GM18907 (cell line): ENCODE results near the gene PBRM1.

ENCODE experiments used
- ATAC-seq: cut with Tn5 transposase; IDR thresholded peaks from one replicate; pipeline ENCODE4 v1.9.1; 2021; ENCODE audit warnings: mild to moderate bottlenecking, moderate library complexity; ENCODE audit not compliant: unreplicated experiment

PBRM1 gene

GRCh38 chr3:52525680-52526561 lies 159.8 kb downstream of the PBRM1 start:
- ATAC-seq: no peak

DNA sequence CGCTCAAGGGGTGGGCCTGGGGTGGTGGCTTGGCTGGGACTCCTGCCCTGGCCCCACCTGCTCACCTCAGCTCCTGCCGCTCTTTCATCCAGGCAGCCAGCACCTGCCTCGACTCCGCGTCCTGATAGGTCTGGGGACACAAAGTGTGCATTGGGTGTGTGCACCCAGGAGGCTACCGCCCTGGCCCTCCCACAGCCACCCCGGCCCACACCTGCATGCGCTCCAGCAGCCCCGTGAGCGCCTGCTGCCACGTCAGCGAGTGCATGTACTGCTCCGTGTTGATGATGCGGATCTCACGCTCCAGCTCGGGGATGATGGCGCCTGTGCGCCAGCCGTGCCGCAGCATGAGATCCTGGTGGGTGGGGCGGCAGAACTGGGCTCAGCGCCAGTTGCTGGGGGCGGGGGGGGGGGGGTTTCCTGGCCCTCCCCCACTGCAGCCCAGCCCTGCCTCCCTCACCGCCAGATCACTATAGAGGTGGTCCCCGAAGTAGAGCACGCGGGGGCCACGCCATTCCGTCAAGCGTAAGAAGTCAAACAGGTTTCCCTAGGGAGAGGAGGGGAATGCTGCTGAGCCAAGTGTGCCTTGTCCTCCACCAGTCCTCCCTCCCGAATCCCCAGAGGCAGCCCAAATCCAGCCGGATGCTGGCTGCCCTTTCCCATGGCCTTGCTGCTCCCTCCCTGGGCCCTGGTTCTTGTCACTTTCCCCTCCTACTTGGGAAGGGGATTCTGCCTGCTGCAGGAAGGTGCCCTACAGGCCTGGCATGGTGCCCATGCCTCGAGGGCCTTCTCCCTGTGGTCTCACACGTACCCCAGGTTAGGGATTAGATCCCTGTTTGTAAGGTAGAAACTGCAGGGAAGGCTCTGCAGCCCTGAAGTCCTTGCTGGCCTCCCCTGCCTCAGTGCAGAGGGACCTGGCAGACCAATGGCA lies 160.7 kb downstream of the PBRM1 start:
- no peak for ATAC-seq

DNA sequence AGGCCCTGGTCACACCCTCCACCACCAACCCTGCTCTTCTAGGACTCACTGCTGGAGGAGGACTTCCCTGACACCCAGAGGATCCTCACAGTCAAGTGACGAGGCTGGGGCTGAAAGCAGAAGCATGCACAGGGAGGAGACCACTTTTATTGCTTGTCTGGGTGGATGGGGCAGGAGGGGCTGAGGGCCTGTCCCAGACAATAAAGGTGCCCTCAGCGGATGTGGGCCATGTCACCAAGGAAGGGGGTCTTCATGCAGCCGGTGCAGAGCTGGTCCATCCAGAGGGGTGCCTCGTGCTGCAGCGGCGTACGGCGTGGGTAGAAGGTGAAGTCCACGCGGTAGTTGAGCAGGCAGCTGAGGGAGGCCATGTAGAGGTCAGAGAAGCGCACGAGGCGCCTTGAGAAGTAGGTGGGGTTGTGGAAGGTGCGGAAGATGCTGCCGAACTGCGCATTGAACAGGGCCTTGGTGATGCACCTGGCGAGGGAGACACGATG lies 161.4 kb downstream of the PBRM1 start:
- ATAC-seq: no peak

DNA sequence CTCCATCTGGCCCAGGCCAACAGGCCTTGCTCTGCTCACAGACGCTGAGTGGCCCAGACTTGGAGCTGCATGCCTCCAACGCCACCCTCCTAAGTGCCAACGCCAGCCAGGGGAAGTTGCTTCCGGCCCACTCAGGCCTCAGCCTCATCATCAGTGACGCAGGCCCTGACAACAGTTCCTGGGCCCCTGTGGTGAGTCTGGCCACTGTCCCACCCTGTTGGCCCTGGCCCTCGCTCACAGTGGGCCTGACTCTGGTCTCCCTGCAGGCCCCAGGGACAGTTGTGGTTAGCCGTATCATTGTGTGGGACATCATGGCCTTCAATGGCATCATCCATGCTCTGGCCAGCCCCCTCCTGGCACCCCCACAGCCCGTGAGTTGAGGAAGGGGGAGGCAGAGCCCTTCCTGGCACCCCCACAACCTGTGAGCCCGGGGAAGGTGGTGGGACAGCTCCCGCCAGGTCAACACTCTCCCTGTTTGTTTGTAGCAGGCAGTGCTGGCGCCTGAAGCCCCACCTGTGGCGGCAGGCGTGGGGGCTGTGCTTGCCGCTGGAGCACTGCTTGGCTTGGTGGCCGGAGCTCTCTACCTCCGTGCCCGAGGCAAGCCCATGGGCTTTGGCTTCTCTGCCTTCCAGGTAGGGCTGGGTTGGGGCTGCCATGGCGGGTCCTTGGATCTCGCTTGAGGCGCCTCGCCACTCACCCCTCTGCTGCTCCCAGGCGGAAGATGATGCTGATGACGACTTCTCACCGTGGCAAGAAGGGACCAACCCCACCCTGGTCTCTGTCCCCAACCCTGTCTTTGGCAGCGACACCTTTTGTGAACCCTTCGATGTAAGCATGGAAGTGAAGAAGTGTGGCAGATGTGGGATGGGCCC lies 162.1 kb downstream of the PBRM1 start:
- ATAC-seq: no peak

GRCh38 chr3:52522651-52523251 lies 163.0 kb downstream of the PBRM1 start:
- ATAC-seq: no peak

GRCh38 chr3:52521881-52522650 lies 163.6 kb downstream of the PBRM1 start:
- no peak for ATAC-seq

DNA sequence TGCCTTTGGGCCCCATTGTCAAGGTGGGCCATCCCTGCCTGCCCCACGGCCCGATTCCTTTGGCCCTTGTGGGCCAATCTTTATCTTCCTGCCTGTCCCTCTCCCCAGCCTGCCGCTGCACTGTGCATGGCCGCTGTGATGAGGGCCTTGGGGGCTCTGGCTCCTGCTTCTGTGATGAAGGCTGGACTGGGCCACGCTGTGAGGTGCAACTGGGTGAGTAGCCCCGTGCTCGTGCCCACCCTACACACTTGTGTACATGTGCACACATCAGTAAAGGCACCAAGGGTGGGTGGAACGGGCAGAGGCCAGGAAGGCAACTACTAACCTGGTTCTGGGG lies 164.3 kb downstream of the PBRM1 start:
- no peak for ATAC-seq

GRCh38 chr3:52520716-52521487 lies 164.8 kb downstream of the PBRM1 start:
- no peak for ATAC-seq

GRCh38 chr3:52520141-52520667 lies 165.5 kb downstream of the PBRM1 start:
- no peak for ATAC-seq

GRCh38 chr3:52519445-52520140 lies 166.1 kb downstream of the PBRM1 start:
- ATAC-seq: no peak

DNA sequence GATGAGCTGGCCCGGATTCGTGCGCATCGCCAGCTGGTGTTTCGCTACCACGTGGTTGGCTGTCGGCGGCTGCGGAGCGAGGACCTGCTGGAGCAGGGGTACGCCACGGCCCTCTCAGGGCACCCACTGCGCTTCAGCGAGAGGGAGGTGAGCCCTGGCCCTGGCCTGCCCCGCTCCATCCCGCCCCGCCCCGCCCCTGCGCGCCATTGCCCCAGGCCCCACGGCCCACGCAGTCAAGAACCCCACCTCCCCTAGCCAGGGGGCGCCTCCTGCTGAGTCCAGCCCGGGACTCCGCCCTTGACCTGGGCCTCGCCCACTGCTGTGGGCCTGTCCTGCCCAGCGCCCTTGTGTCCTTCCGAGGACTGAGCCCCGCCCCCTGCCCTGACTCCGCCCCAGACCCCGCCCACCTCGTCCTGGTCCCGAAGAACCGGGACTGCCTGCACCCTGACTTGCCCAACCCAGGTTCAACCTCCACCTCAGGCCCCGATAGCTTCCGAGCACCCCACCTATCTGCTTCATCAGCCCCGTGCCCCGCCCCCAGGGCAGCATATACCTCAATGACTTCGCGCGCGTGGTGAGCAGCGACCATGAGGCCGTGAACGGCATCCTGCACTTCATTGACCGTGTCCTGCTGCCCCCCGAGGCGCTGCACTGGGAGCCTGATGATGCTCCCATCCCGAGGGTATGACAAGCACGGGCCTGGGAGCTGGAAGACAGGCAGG lies 166.8 kb downstream of the PBRM1 start:
- ATAC-seq: no peak

DNA sequence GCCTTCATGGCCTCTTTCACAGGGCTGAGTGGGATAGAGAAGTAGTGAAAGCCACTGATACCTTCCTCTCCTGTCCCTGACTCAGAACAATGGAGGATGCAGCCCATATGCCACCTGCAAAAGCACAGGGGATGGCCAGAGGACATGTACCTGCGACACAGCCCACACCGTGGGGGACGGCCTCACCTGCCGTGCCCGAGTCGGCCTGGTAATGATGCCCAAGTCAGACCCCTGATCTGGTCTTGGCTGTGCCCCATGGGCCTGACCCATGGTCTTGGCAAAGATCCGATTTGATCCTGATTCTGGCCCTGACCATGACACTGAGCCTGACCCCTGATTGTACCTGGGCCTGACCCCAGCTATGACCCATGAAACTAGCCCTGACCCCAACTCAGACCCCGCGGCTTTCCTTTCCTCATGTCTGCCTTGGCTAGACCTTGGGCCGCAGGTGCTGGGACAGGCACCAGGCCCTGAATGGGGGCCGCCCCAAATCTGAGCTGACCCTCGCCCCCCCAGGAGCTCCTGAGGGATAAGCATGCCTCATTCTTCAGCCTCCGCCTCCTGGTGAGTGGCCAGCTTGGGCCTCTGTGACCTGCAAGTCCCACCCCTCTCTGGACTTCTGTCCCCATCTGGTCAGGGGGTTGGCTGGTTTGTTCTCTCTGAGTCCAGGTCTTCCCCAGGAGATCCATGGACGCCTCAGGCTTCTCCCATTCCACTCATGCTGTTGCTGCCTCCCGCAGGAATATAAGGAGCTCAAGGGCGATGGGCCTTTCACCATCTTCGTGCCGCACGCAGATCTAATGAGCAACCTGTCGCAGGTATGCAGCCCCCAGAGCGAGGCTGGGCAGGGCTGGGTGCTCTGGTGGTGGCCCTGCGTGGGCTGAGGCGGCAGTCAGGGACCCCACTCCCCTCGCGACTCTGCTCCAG lies 167.7 kb downstream of the PBRM1 start:
- ATAC-seq: no peak

DNA sequence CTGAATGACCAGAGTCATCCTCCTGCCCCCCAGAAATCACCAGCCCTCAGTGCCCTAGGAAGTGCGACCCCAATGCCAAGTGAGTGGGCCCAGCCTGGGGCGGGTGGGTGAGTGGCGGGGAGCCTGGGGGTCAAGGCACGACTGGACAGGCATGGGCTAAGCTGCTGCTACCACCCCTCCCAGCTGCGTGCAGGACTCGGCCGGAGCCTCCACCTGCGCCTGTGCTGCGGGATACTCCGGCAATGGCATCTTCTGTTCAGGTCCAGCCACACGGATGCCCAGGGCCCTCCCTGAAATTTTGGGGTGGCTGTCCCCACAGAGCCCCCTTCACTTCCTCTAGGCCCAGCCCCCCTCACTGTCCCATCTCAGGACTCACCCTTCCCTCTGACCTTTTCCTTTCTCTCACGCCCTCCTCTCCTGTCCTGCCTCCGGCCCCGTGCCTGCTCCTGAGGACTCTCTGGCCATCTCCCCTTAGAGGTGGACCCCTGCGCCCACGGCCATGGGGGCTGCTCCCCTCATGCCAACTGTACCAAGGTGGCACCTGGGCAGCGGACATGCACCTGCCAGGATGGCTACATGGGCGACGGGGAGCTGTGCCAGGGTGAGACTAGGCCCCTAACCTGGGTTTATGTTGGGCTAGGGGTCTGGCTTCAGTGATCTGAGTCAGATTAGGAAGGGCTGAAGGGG lies 169.1 kb downstream of the PBRM1 start:
- no peak for ATAC-seq

DNA sequence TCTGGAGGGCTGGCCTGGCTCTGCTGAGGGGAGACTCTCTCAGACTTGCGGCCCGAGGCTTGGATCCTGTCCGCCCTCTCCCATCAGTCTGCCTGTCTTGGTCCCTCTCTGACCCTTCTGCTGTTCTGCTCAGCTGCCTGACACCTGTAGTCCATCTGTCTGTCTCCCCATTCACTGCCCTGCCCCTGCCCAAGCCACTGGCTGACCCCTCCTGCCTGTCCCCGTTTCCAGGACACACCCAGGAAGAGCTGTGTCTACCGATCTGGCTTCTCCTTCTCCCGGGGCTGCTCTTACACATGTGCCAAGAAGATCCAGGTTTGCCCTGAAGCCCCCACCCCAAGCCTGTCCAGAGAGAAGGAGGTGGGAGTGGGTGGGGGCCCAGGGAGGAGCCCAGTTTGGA lies 170.5 kb downstream of the PBRM1 start:
- no peak for ATAC-seq

DNA sequence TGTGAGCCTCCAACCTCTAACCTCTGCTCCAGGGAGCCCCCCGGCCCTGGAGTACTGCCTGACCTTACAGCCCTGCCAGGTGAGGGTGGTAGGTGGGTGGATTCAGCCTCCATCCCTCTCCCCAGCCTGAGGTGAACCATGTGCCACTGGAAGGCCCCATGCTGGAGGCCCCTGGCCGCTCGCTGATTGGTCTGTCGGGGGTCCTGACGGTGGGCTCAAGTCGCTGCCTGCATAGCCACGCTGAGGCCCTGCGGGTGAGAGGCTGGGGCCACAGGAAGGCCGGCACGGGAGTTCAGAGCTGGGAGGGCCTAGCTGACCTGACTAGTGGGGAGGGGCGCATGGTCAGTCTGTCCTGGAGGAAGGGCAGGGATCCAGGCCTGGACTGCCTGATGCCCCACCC lies 171.1 kb downstream of the PBRM1 start:
- ATAC-seq: no peak

GRCh38 chr3:52513281-52513680 lies 172.4 kb downstream of the PBRM1 start:
- ATAC-seq: no peak
